Activated CD8-positive, alpha-beta memory T cell treated with anti-CD3 and anti-CD28 coated beads, Interleukin-2, amount 50 U/mL, for 1 hour (primary cell): ENCODE data around the gene MRPL9.

Experiments
- DNase-seq: peaks from one replicate; pipeline ENCODE4 v3.0.0-alpha.2; 2020; ENCODE audit errors: extremely low read depth

MRPL9 gene

DNA sequence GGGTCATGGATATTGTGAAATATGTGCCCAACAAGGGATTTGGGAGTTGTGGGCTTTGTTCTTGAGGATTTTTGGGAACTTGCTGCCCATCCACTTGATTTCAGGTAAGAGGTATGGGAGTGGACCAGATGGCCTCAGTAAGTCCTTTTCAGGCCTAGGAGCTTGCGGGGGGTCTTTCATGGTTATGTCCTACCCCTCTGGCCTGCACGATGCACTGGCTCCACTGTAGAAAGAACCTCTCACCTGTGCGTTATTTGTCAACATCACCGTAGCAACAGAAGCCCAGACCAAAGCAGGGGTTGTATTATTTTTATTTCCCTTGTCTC, 33.4 kb downstream of the MRPL9 start:
- no peak for DNase-seq

- no peak for DNase-seq
Observed at GRCh38 chr1:151729157-151729965, 33.9 kb downstream of the MRPL9 start.

DNA sequence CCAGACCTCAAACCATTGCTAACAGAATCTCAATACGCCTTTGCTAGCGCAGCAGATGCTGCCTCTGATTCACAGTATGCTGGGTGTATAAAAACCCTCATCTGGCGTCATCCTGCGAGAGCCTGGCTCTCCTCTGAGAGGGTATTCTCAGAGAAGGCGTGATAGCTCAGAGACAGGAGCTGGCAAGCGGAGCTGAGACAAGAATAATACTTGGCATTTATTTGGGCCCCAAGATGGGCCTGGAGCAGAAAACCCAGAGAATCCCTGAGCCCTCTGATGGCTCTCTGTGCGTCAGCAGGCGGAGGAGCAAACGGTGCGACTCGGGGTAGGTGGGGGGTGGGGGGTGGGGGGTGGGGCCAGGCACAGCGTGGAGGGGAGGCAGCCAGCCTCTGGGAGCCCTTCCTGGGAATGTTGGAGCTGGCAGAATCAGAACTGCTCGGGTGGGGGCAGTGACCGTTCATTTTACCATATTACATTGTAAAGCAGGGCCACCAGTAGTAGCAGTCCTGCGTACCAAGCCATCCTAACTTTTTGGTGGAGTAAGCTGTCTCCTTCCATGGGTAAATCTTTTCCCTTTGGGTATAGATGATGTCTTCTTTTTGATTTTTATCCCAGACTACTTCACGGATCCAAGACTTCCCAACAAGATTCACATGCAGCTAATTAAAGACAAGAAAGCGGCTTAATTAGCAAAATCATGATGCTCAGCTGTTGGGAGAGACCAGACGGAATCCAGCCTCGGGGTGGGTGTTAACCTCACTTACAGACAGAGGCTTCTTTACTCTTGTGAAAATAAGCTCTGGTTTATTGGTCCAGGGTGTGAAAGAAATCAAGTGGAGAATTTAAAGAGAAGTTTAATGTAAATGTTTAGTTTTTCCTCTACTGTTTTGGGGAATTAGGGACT, 34.9 kb downstream of the MRPL9 start:
- no peak for DNase-seq

- DNase-seq: no peak
Observed at GRCh38 chr1:151723726-151724370, 39.4 kb downstream of the MRPL9 start.

GRCh38 chr1:151721788-151722510, 41.3 kb downstream of the MRPL9 start:
- no peak for DNase-seq

- no peak for DNase-seq
Observed at GRCh38 chr1:151720974-151721787, 42.1 kb downstream of the MRPL9 start, which contains the start of gene RIIAD1. RIIAD1 (plus strand) TSS chr1:151721522; CDS start chr1:151721537, 15 bp downstream.

DNA sequence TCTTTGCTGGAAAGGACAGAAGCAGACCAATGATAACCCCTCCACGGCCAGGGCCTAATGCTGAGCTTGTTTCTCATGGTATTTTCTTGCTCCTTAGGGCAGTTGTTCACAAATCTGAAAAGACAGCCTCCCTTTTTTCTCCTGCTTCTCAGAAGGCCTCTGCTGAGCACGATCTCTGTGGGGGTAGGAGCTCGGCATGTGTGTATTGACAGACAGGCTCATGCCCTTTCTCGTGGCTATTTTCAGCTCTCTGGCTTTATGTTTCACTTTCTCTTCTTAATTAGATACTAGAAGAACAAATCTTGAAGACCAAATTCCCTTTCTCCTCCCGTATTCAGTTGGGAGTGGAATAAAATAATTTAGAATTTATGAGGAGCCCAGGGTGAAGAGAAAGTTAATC, 42.7 kb downstream of the MRPL9 start:
- DNase-seq: no peak

GRCh38 chr1:151720125-151720524, 43.2 kb downstream of the MRPL9 start:
- DNase-seq: no peak

GRCh38 chr1:151718666-151719065, 44.6 kb downstream of the MRPL9 start:
- DNase-seq: no peak

GRCh38 chr1:151718011-151718431, 45.3 kb downstream of the MRPL9 start:
- no peak for DNase-seq

DNA sequence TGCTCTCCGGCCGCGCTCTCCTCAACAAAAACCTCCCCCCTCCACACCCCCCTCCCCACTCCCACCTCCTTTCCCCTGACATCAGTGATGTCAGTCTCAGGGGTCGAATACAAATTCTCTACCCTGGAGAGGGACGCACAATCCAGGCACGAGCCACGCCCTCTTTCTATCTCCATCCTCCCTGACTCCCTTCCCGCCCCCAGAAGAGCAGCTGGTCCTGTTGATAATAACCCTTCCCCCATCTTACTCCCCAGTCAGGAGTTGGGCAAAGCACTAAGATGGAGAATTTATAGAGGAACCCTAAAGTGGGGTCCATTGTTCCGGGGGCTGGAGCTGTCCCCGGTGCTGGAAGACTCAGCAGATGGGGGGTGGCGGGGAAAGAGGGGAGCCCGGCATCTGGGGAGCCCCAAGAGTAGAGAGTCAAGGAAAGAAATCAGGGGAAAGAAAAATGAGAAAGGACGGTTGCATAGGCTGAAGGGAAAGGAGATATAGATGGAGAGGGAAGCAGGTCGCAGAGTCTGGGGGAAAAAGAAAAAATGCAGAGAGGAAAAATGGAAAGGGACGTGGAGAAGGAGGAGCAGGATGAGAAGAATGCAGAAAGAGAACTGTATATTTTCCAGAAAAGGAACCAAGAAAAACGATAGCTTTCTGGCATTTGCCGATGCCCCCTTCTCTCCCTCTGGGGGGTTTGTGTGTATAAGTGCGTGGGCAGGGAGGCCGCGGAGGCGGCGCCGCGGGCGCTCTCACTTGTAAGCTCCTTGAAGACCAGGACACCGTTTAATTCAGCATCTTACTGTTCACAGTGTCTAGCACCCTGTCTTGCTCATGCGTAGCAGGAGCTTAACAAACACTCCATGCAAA, 46.3 kb downstream of the MRPL9 start, which contains the start of gene CELF3:
Gene CELF3, minus strand, starts transcription at position 33 of the 861 bp plus-strand sequence. CDS start 783 bp downstream, outside the sequence.
- no peak for DNase-seq

DNA sequence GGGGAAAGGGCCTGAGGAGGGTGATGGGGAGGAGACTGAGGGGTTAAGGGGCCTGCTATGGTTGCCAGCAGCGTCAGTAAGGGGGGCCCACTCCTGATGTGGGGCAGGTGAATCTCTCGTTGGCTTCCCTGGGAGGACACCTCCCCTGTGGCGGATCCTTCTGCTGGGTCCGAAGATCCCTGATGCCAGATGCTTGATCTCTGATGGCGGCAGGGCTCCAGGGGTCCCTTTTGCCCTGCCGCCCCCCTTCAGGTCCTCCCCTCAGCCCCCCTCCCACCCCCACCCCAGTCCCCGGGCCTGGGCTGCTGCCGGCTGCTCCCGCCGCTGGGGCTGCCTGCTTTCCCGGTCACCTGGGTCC, 46.9 kb downstream of the MRPL9 start:
- no peak for DNase-seq

DNA sequence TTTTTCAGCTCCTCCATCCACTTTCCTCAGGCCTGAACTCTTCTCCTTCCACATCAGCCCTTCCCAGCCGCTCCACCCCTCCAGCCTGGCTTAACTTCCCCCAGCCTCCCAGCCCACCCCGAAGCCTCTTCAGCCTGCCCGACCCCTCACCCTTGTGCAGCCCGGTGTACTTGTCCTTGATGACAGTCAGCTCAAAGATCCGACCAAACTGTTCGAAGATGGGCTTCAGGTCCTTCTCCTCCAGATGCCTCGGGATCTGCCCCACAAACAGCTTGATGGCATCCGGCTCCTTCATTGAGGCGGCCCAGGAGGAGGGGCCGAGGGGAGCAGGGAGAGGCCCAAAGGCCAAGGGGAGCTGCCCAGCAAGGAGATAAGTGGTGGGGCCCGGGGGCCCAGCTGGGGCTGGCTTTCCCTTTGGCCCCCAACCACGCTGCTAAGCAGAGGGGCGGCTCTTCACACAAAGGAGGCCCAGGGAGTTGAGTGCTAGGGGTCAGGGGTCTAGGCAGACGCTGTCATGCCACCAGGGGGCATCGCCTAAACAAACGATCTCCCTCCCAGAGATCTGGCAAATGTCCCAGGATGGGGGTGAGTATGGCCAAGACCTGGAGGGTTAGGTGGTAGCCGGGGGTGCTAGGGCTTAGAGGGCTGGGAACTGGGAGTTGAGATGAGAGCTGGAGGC, 47.4 kb downstream of the MRPL9 start:
- no peak for DNase-seq

DNA sequence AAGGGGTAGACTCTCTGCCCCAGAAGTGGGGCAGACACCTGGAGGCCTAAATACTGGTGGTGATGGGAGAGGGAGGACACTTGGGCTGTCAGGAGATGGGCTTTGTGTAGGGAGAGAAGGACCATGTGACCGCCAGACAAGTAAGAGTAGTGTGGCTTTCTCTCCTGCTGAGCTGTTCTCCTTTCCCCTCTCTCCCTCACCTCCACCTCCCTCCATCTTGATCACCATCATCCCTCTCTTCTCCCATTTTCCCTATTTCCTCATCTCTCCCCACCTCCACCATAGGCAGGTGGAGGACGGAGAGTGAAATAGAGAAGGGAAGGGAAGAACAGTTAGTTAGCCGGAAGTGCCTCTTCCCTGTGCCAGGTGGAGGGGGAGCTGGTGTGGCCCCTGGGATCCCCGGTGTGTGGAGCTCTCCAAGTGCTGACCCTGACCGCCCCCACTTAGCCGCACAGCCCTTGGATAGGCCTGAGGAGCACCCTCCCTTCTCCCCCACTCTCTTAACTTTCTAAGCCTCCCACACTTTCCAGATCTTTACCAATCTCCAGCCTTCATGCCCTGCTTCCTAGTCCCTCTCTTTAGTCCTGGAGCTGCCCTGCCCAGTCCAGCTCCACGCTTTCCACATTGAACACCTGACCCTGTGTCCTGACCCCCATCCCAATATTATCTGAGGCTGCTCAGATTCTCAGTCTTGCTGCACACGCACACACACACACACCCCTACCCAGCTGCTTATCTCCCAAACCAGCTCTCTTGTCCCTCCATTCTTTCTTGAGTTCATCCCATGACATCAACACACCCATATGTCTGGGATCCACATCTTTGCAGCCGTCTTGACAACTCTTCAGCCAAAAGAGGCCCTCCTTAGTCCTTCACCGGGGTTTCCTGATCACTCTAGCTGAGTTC, 48.2 kb downstream of the MRPL9 start:
- no peak for DNase-seq

DNA sequence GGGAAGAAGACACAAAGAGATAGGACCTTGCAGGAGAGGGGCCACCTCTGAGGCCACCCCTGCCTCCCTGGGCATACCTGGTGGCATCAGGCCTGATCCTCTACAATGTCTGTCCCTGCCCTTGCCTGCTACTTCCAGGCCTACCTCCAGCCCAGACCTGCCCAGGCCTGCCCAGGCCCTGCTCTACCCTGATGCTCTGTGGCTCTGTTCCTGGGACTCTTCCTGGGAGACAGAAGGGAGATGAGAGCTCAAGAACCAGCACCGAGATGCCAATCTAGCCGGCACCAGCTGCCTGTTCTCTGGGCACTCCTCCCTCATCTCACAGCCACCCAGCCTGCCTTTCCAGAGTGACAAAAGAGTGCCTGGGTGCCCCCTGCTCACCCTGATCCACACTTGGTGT, 49.4 kb downstream of the MRPL9 start:
- DNase-seq: no peak

- DNase-seq: no peak
Observed at GRCh38 chr1:151713044-151713443, 50.3 kb downstream of the MRPL9 start.

DNA sequence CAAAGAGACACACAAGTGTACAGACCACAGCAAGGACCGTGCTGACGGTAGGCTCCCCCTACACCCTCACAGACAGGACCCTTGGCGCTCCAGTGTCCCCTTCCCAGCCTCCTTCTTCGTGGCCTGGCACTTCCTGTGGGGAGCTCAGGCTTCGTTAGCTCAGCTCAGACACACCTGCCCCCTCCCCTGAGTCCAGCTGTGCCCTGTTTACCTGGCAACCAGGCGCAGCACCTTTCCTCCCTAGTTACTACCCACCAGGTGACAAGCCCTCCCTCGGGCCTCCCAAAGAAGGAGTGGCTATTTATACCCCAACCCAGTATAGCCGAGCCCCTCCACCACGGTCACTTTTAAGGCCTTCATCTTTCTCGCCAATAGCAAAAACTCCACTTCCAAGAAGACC, 51.3 kb downstream of the MRPL9 start:
- DNase-seq: no peak
